T47D (cell line): Measurements from ENCODE around the gene TM6SF1.
"Not testable (repeated sequence)": the region's sequence is repeated elsewhere in the genome, so short reads cannot be mapped to it uniquely, and the experiment has no call there.

Source experiments
- DNase-seq, 2 experiments: peaks; one replicate each; pipeline versions ENCODE4 v3.0.0 to v3.0.0-alpha.2; 2011 to 2012; ENCODE audit warnings: low read depth in 1 of 2, low spot score in 1 of 2
- JUND ChIP-seq: IDR thresholded peaks from 2 replicates; pipeline ENCODE4 v1.6.1; 2012; ENCODE audit warnings: low read depth
- in situ Hi-C: cut with HindIII; loops from 2 replicates; pipeline ENCODE4 v1.10.0; 2016; ENCODE audit warnings: low sequenced_read_pairs, low pct_unique_long_range_greater_than_20kb

Gene TM6SF1

GRCh38 chr15:83144771-83145170, 37.3 kb downstream of the TM6SF1 start:
- no peak for DNase-seq
- in situ Hi-C loops, result no loop called here
- TF ChIP-seq JUND, result no peak

- in situ Hi-C loops, result no loop called here
- no peak for DNase-seq
- no peak for TF ChIP-seq JUND
Measured at GRCh38 chr15:83153288-83153687, 45.8 kb downstream of the TM6SF1 start.

- no peak for TF ChIP-seq JUND
- in situ Hi-C loops, result no loop called here
- peak in 1 of 2 experiments; percentile 2 for DNase-seq
Measured at GRCh38 chr15:83155942-83156341, 48.5 kb downstream of the TM6SF1 start.

- in situ Hi-C loops, result no loop called here
- no peak for DNase-seq
- no peak for TF ChIP-seq JUND
Measured at GRCh38 chr15:83158393-83158792, 50.9 kb downstream of the TM6SF1 start.

GRCh38 chr15:83160741-83161140, 53.3 kb downstream of the TM6SF1 start:
- no peak for DNase-seq
- in situ Hi-C loops, result no loop called here
- TF ChIP-seq JUND, result no peak

GRCh38 chr15:83163032-83163431, 55.6 kb downstream of the TM6SF1 start:
- DNase-seq, result no peak
- in situ Hi-C loops, result no loop called here
- no peak for TF ChIP-seq JUND

GRCh38 chr15:83164111-83164770, 56.8 kb downstream of the TM6SF1 start:
- no peak for TF ChIP-seq JUND
- in situ Hi-C loops, result no loop called here
- DNase-seq, result no peak

GRCh38 chr15:83164771-83165404, 57.4 kb downstream of the TM6SF1 start:
- TF ChIP-seq JUND, result no peak
- in situ Hi-C loops, result no loop called here
- no peak for DNase-seq

- no peak for TF ChIP-seq JUND
- no peak for DNase-seq
- in situ Hi-C loops, result no loop called here
Measured at GRCh38 chr15:83166218-83166617, 58.8 kb downstream of the TM6SF1 start.

- TF ChIP-seq JUND, result no peak
- DNase-seq, result no peak
- in situ Hi-C loops, result no loop called here
Measured at GRCh38 chr15:83166830-83167229, 59.4 kb downstream of the TM6SF1 start.

- DNase-seq, in situ Hi-C loops: not testable (repeated sequence)
Measured at GRCh38 chr15:83169576-83169975, 62.1 kb downstream of the TM6SF1 start.

GRCh38 chr15:83170474-83171165, 63.2 kb downstream of the TM6SF1 start:
- in situ Hi-C loops, result no loop called here
- TF ChIP-seq JUND, result no peak
- DNase-seq, result no peak

- no peak for TF ChIP-seq JUND
- no peak for DNase-seq
- in situ Hi-C loops, result no loop called here
Measured at GRCh38 chr15:83174891-83175290, 67.4 kb downstream of the TM6SF1 start.
